HepG2 (cell line): ENCODE results near the gene GOLGA3. TPM values are rescaled to one million over a fixed set of nuclear protein-coding genes. Genes with fewer than 3 reads are reported as not detected.

ENCODE experiments used
- BRF2 ChIP-seq: sonication (generic); formaldehyde crosslinking; IDR thresholded peaks from 2 replicates; pipeline ENCODE4 v1.8.1; 2022; ENCODE audit warnings: mild to moderate bottlenecking, missing genetic modification reagents
- ELF3 ChIP-seq: IDR thresholded peaks from 2 replicates; pipeline ENCODE4 v1.6.1; 2016; ENCODE audit warnings: missing genetic modification reagents, missing compliant biosample characterization
- HIC2 ChIP-seq: sonication (generic); formaldehyde crosslinking; IDR thresholded peaks from 2 replicates; pipeline ENCODE4 v1.9.0; 2022; ENCODE audit warnings: low read depth, missing genetic modification reagents
- MLXIP ChIP-seq: sonication (generic); formaldehyde crosslinking; IDR thresholded peaks from 2 replicates; pipeline ENCODE4 v1.9.0; 2021; ENCODE audit warnings: missing genetic modification reagents, borderline replicate concordance
- TBX2 ChIP-seq: sonication (generic); formaldehyde crosslinking; IDR thresholded peaks from 2 replicates; pipeline ENCODE4 v1.5.0; 2020; ENCODE audit warnings: missing genetic modification reagents, mild to moderate bottlenecking, borderline replicate concordance
- ZBTB8A ChIP-seq: sonication (generic); formaldehyde crosslinking; IDR thresholded peaks from 2 replicates; pipeline ENCODE4 v1.4.0; 2020; ENCODE audit warnings: mild to moderate bottlenecking, low read depth, missing genetic modification reagents, borderline replicate concordance
- ZNF142 ChIP-seq: sonication (generic); formaldehyde crosslinking; IDR thresholded peaks from 2 replicates; pipeline ENCODE4 v1.4.0; 2020; ENCODE audit warnings: missing genetic modification reagents
- ZNF484 ChIP-seq: sonication (generic); formaldehyde crosslinking; IDR thresholded peaks from 2 replicates; pipeline ENCODE4 v1.5.1; 2020; ENCODE audit warnings: mild to moderate bottlenecking, low read depth, missing genetic modification reagents, borderline replicate concordance
- ZNF646 ChIP-seq: sonication (generic); formaldehyde crosslinking; IDR thresholded peaks from 2 replicates; pipeline ENCODE4 v1.9.0; 2021; ENCODE audit warnings: mild to moderate bottlenecking, missing genetic modification reagents
- ZNF776 ChIP-seq: sonication (generic); formaldehyde crosslinking; IDR thresholded peaks from 2 replicates; pipeline ENCODE4 v1.4.0; 2020; ENCODE audit warnings: mild to moderate bottlenecking, missing genetic modification reagents
- polyA plus RNA-seq, 8 experiments: library from polyadenylated mRNA; depleted of rRNA in 3 of 8; stranded (reverse) in 7 of 8; unstranded in 1 of 8; fragments of >200 nt; fragmentation: Illumina TruSeq in 4 of 8; extraction: Trizol in 4 of 8; gene quantifications; 2 replicates each; pipeline versions ENCODE4 v1.2.1 to v1.2.3, GENCODE V29; 2011 to 2016; ENCODE audit warnings: low read depth in 4 of 8, missing spikeins in 1 of 8, mixed read lengths in 1 of 8; ENCODE audit not compliant: insufficient read depth in 1 of 8
- total RNA-seq, 5 experiments: library from RNA; depleted of rRNA; stranded (reverse); fragments of >200 nt; fragmentation: Illumina TruSeq; extraction: Trizol; gene quantifications; 2 replicates each; pipeline ENCODE4 v1.2.3, GENCODE V29; 2016; ENCODE audit warnings: low read depth in 1 of 5

The GOLGA3 gene
- total and polyA plus RNA-seq, 2 of the 13 experiments (the other 11 are each of a cell fraction or from before 2014, with no cell fraction given) = 22.0 to 43.0 TPM

GRCh38 chr12:132806857-132807256 lies 21.8 kb downstream of the GOLGA3 start (continued):
- no peak for TF ChIP-seq ZNF142 (CRISPR knock-in tag)
- TF ChIP-seq ZNF646 (CRISPR knock-in tag) = no peak
- no peak for TF ChIP-seq TBX2 (CRISPR knock-in tag)
- no peak for TF ChIP-seq ZNF484 (CRISPR knock-in tag)
- TF ChIP-seq ELF3 (CRISPR knock-in tag) = no peak
- TF ChIP-seq ZBTB8A = no peak
- no peak for TF ChIP-seq ZNF776 (CRISPR knock-in tag)
- TF ChIP-seq BRF2 (CRISPR knock-in tag) = no peak
- no peak for TF ChIP-seq HIC2 (CRISPR knock-in tag)
- no peak for TF ChIP-seq MLXIP (CRISPR knock-in tag)
